ENCODE data around the gene DEFB113. TPM values are rescaled to one million over a fixed set of nuclear protein-coding genes. Genes with fewer than 3 reads are reported as not detected.

Gene DEFB113
- total and polyA plus RNA-seq, 10 of the 15 experiments (the other 5 are each of a cell fraction or from before 2014, with no cell fraction given): not detected

GRCh38 chr6:49934770-49935169 lies 34.7 kb downstream of the DEFB113 start:
- ATAC-seq: no peak
- no peak overlapping the region for H3K9ac ChIP-seq (ENCODE audit: control insufficient read depth, insufficient read depth, low read length)
- TF ChIP-seq EP300 (IDR thresholded peaks at IDR 0.05; ENCODE audit: borderline replicate concordance in 1 of 2, control insufficient read depth in 1 of 2, low read depth in 2 of 2, low read length in 2 of 2) (no peak), NFXL1 (IDR thresholded peaks at IDR 0.05; ENCODE audit: borderline replicate concordance) (no peak), YY1 (IDR thresholded peaks at IDR 0.05; ENCODE audit: low read depth, low read length) (no peak), MYC (IDR thresholded peaks at IDR 0.05; ENCODE audit: insufficient read depth, insufficient read length, insufficient replicate concordance, low read length, severe bottlenecking) (no peak), SUPT20H (IDR thresholded peaks at IDR 0.05; ENCODE audit: borderline replicate concordance, control insufficient read depth, low read depth, low read length) (no peak), HCFC1 (IDR thresholded peaks at IDR 0.05; ENCODE audit: low read length) (no peak), TBL1XR1 (IDR thresholded peaks at IDR 0.05; ENCODE audit: low read depth, low read length) (no peak), NR2C2 (IDR thresholded peaks at IDR 0.05; ENCODE audit: borderline replicate concordance, control insufficient read depth, insufficient read length, low read depth) (no peak), RBBP5 (conservative IDR thresholded peaks at IDR 0.05) (no peak), ETV6 (conservative IDR thresholded peaks at IDR 0.05 in 1 of 2, IDR thresholded peaks at IDR 0.05 in 1 of 2; ENCODE audit: borderline replicate concordance in 1 of 2, low read depth in 1 of 2) (no peak), RAD21 (IDR thresholded peaks at IDR 0.05; ENCODE audit: insufficient read depth, low read depth, low read length) (no peak)
- SMC1A ChIA-PET (ENCODE audit: uncharacterized antibody, unreplicated experiment): no interaction called here
- 0% methylated on average over 1 of the region's 1 CpG for WGBS (ENCODE audit: insufficient coverage, insufficient replicate concordance, low lambda C conversion rate, missing lambda C conversion rate)
- RAD21 ChIA-PET (ENCODE audit: unreplicated experiment): interaction anchor here (0.9 kb wide), 1 partner anchor 130 kb away, joined by 3 read pairs; no protein-coding TSS in a partner anchor
- in situ Hi-C loops (cut with MboI): no loop called here
- POLR2A ChIA-PET: no interaction called here
- no peak for FAIRE-seq
- no peaks in the 10 kb centered on the region for H3K27me3 ChIP-seq (replicated peaks in 1 of 2; ENCODE audit: control insufficient read depth in 2 of 2, insufficient read depth in 2 of 2, low read length in 1 of 2)
- no peaks in the 10 kb centered on the region for H3K36me3 ChIP-seq (ENCODE audit: control insufficient read depth in 2 of 2, insufficient read depth in 2 of 2, low read length in 1 of 2)
- H3K27ac ChIP-seq (ENCODE audit: control insufficient read depth, insufficient read depth): no peak overlapping the region
- intact Hi-C loops (cut with micrococcal nuclease; ENCODE audit: unreplicated experiment): no loop called here
- H2AFZ ChIP-seq (ENCODE audit: control insufficient read depth, low read depth, low read length): no peak overlapping the region
- no peaks in the 10 kb centered on the region for H3K9me3 ChIP-seq (replicated peaks; ENCODE audit: control insufficient read depth, insufficient read depth, low read length)
- H3K4me3 ChIP-seq: no peak overlapping the region
- CTCF ChIA-PET: no interaction called here
- no peaks in the 10 kb centered on the region for H3K4me1 ChIP-seq (ENCODE audit: control insufficient read depth, insufficient read depth, low read length)
- no peaks in the 10 kb centered on the region for H3K79me2 ChIP-seq (ENCODE audit: control insufficient read depth, insufficient read depth, low read length)
- H4K20me1 ChIP-seq (ENCODE audit: control insufficient read depth, insufficient read depth): no peaks in the 10 kb centered on the region
- no peak for DNase-seq (ENCODE audit: low read depth, low spot score)
- BruUV-seq (replicated peaks): no TSS peak
- H3K4me2 ChIP-seq (ENCODE audit: control insufficient read depth, insufficient read depth): no peak overlapping the region

All from GM12878 (cell line).